HG03159 (cell line): Measurements from ENCODE around the gene INTS1.
"Not testable (repeated sequence)": the region's sequence is repeated elsewhere in the genome, so short reads cannot be mapped to it uniquely, and the experiment has no call there.

Source experiments
- ATAC-seq: cut with Tn5 transposase; IDR thresholded peaks from one replicate; pipeline ENCODE4 v1.9.1; 2021; ENCODE audit warnings: mild to moderate bottlenecking, moderate library complexity; ENCODE audit not compliant: unreplicated experiment

INTS1 gene

GRCh38 chr7:1531263-1531978 is 27.2 kb upstream of the INTS1 start:
- no peak for ATAC-seq

GRCh38 chr7:1530946-1531262 is 26.7 kb upstream of the INTS1 start:
- ATAC-seq, result no peak

GRCh38 chr7:1529383-1530116 is 25.4 kb upstream of the INTS1 start:
- ATAC-seq, result no peak

- no peak for ATAC-seq
These were observed 22.1 kb upstream of the INTS1 start for GRCh38 chr7:1526271-1526754.

GRCh38 chr7:1525409-1525808 is 21.2 kb upstream of the INTS1 start:
- no peak for ATAC-seq

- ATAC-seq, result no peak
These were observed 19.7 kb upstream of the INTS1 start for GRCh38 chr7:1523844-1524243.

GRCh38 chr7:1523208-1523607 is 19.0 kb upstream of the INTS1 start:
- no peak for ATAC-seq

GRCh38 chr7:1521456-1521855 is 17.3 kb upstream of the INTS1 start:
- no peak for ATAC-seq

GRCh38 chr7:1520539-1521234 is 16.5 kb upstream of the INTS1 start:
- no peak for ATAC-seq

GRCh38 chr7:1519322-1519922 is 15.2 kb upstream of the INTS1 start:
- not testable (repeated sequence) for ATAC-seq

- ATAC-seq, result no peak
These were observed 12.5 kb upstream of the INTS1 start for GRCh38 chr7:1516586-1517251.

GRCh38 chr7:1515509-1515967 is 11.3 kb upstream of the INTS1 start:
- not testable (repeated sequence) for ATAC-seq

- ATAC-seq, result no peak
These were observed 10.8 kb upstream of the INTS1 start for GRCh38 chr7:1514995-1515401.

- no peak for ATAC-seq
These were observed 10.2 kb upstream of the INTS1 start for GRCh38 chr7:1514407-1514806.

GRCh38 chr7:1513657-1514095 is 9.5 kb upstream of the INTS1 start:
- no peak for ATAC-seq

- ATAC-seq, result no peak
These were observed 8.8 kb upstream of the INTS1 start for GRCh38 chr7:1512781-1513656.

- no peak for ATAC-seq
These were observed 7.5 kb upstream of the INTS1 start for GRCh38 chr7:1511444-1512422.

GRCh38 chr7:1510780-1511154 is 6.6 kb upstream of the INTS1 start:
- no peak for ATAC-seq

- ATAC-seq, result no peak
These were observed 5.0 kb upstream of the INTS1 start for GRCh38 chr7:1509226-1509625.
